GM23248 (cell line): ENCODE measurements around the gene TBC1D22A.

Experiments
- EZH2 ChIP-seq: fragments of 200-600 bp; sonication (generic); IDR thresholded peaks from 2 replicates; pipeline ENCODE4 v1.6.1; 2018; ENCODE audit warnings: antibody characterized with exemption, mild to moderate bottlenecking; ENCODE audit not compliant: insufficient read depth, poor library complexity, severe bottlenecking
- EZH2phosphoT487 ChIP-seq: fragments of 200-600 bp; sonication (generic); IDR thresholded peaks from 2 replicates; pipeline ENCODE4 v1.6.1; 2018; ENCODE audit warnings: antibody characterized with exemption, moderate library complexity, mild to moderate bottlenecking, low read depth; ENCODE audit not compliant: insufficient read depth

GRCh38 chr22:46774980-46775849, 12.8 kb downstream of the TBC1D22A start:
- TF ChIP-seq EZH2 (no peak), EZH2phosphoT487 (no peak)
